IMR-90 (cell line): ENCODE measurements around the gene CCDC185. TPM values are rescaled to one million over a fixed set of nuclear protein-coding genes. Genes with fewer than 3 reads are reported as not detected.
A peak's percentile ranks its signal among the peaks of the same experiment; 100 is the strongest.

Source experiments
- ATAC-seq: fragments of 200-7000 bp; cut with Tn5 transposase; 2 replicates; pipeline ENCODE4 v1.9.1; 2020; ENCODE audit warnings: low read depth, mild to moderate bottlenecking, moderate library complexity
- BruUV-seq: library from RNA; stranded (reverse); fragments of 400-500 nt; replicated peaks from 2 replicates; lab custom pipeline; 2021; lab: Mats Ljungman, UMichigan
- CTCF ChIA-PET: fragments of 300-600 bp; formaldehyde crosslinking; extraction: SDS; loops from one replicate; lab custom pipeline; 2021; ENCODE audit warnings: antibody characterized with exemption; lab: Yijun Ruan, JAX
- POLR2A ChIA-PET: fragments of 300-600 bp; sonication (Branson Sonifier 250); formaldehyde crosslinking; loops from one replicate; lab custom pipeline; 2022; ENCODE audit warnings: antibody characterized with exemption; ENCODE audit not compliant: unreplicated experiment; lab: Charles Lee
- DNase-seq: peaks from one replicate; pipeline ENCODE4 v3.0.0; 2013
- H2AFZ ChIP-seq: replicated peaks from 2 replicates; pipeline ENCODE3; 2013; ENCODE audit warnings: low read length, mild to moderate bottlenecking; ENCODE audit not compliant: poor library complexity
- H2AK5ac ChIP-seq: 2 replicates; pipeline ENCODE4 v1.6.1; 2013; ENCODE audit warnings: low read depth, low read length, inconsistent platforms
- H2AK9ac ChIP-seq: replicated peaks from 2 replicates; pipeline ENCODE3; 2013; ENCODE audit warnings: mild to moderate bottlenecking, low read depth, low read length, moderate library complexity; ENCODE audit not compliant: poor library complexity
- H2BK120ac ChIP-seq: 2 replicates; pipeline ENCODE4 v1.6.1; 2013; ENCODE audit warnings: low read depth, low read length, inconsistent platforms
- H2BK15ac ChIP-seq: 3 replicates; pipeline ENCODE4 v1.6.1; 2013; ENCODE audit warnings: low read depth, low read length, inconsistent platforms
- H2BK20ac ChIP-seq: 2 replicates; pipeline ENCODE4 v1.6.1; 2013; ENCODE audit warnings: low read depth, mild to moderate bottlenecking, inconsistent platforms, low read length, moderate library complexity
- H2BK5ac ChIP-seq: 2 replicates; pipeline ENCODE4 v1.6.1; 2013; ENCODE audit warnings: mild to moderate bottlenecking, low read depth, low read length, inconsistent platforms; ENCODE audit not compliant: poor library complexity, severe bottlenecking
- H3K14ac ChIP-seq: replicated peaks from 2 replicates; pipeline ENCODE4 v1.6.1; 2013; ENCODE audit warnings: low read depth, low read length, inconsistent platforms
- H3K18ac ChIP-seq: 2 replicates; pipeline ENCODE4 v1.6.1; 2013; ENCODE audit warnings: low read depth, low read length, control low read depth
- H3K23ac ChIP-seq: 2 replicates; pipeline ENCODE4 v1.6.1; 2013; ENCODE audit warnings: low read depth, low read length, inconsistent platforms
- H3K27ac ChIP-seq: 2 replicates; pipeline ENCODE4 v1.5.1; 2013; ENCODE audit warnings: mild to moderate bottlenecking, control low read depth, low read length; ENCODE audit not compliant: insufficient read depth
- H3K27me3 ChIP-seq: 2 replicates; pipeline ENCODE4 v1.6.1; 2013; ENCODE audit warnings: low read length; ENCODE audit not compliant: control insufficient read depth, insufficient read depth
- H3K36me3 ChIP-seq: 2 replicates; pipeline ENCODE4 v1.6.1; 2013; ENCODE audit warnings: low read length, mixed read lengths; ENCODE audit not compliant: control insufficient read depth, insufficient read depth
- H3K4ac ChIP-seq: 2 replicates; pipeline ENCODE4 v1.6.1; 2013; ENCODE audit warnings: low read depth, low read length, inconsistent platforms
- H3K4me1 ChIP-seq: 2 replicates; pipeline ENCODE4 v1.6.1; 2013; ENCODE audit warnings: low read length, mixed read lengths; ENCODE audit not compliant: control insufficient read depth, insufficient read depth
- H3K4me2 ChIP-seq: 2 replicates; pipeline ENCODE4 v1.6.1; 2013; ENCODE audit warnings: low read depth, mild to moderate bottlenecking, control low read depth, low read length, moderate library complexity
- H3K4me3 ChIP-seq: 2 replicates; pipeline ENCODE4 v1.5.1; 2013; ENCODE audit warnings: low read depth, mild to moderate bottlenecking, control low read depth, low read length, moderate library complexity; ENCODE audit not compliant: insufficient read depth
- H3K56ac ChIP-seq: 2 replicates; pipeline ENCODE4 v1.6.1; 2013; ENCODE audit warnings: low read length, inconsistent platforms; ENCODE audit not compliant: insufficient read depth; ENCODE audit errors: extremely low read depth
- H3K79me1 ChIP-seq, 2 experiments: 2 replicates each; pipeline ENCODE4 v1.6.1; 2013; ENCODE audit warnings: low read length in 2 of 2, inconsistent platforms in 1 of 2, low read depth in 1 of 2
- H3K9ac ChIP-seq: 2 replicates; pipeline ENCODE4 v1.6.1; 2013; ENCODE audit warnings: low read depth, low read length, control low read depth
- H3K9me1 ChIP-seq: 2 replicates; pipeline ENCODE4 v1.6.1; 2013; ENCODE audit warnings: low read length, inconsistent platforms; ENCODE audit not compliant: insufficient read depth
- H3K9me3 ChIP-seq: 2 replicates; pipeline ENCODE4 v1.6.1; 2013; ENCODE audit warnings: low read length; ENCODE audit not compliant: control insufficient read depth, insufficient read depth
- H4K20me1 ChIP-seq: 2 replicates; pipeline ENCODE4 v1.6.1; 2013; ENCODE audit warnings: low read length, inconsistent platforms; ENCODE audit not compliant: insufficient read depth
- H4K5ac ChIP-seq: 2 replicates; pipeline ENCODE4 v1.6.1; 2013; ENCODE audit warnings: mild to moderate bottlenecking, low read depth, low read length, control low read depth
- H4K8ac ChIP-seq, 2 experiments: 2 replicates each; pipeline ENCODE4 v1.6.1; 2013; ENCODE audit warnings: low read depth in 2 of 2, low read length in 2 of 2, control low read depth in 1 of 2, inconsistent platforms in 1 of 2
- H4K91ac ChIP-seq: 2 replicates; pipeline ENCODE4 v1.6.1; 2013; ENCODE audit warnings: low read depth, low read length, inconsistent platforms; ENCODE audit not compliant: insufficient read depth
- BHLHE40 ChIP-seq: fragments of 150-350 bp; IDR thresholded peaks from 2 replicates; pipeline ENCODE4 v1.6.1; 2016; ENCODE audit warnings: mild to moderate bottlenecking, low read depth, low read length
- CEBPB ChIP-seq: IDR thresholded peaks from 2 replicates; pipeline ENCODE4 v1.6.1; 2012; ENCODE audit warnings: low read depth, low read length, improper control_type of control experiment
- CHD1 ChIP-seq: IDR thresholded peaks from 2 replicates; pipeline ENCODE4 v1.6.1; 2012; ENCODE audit warnings: low read depth, low read length, improper control_type of control experiment
- CTCF ChIP-seq: conservative IDR thresholded peaks from 2 replicates; pipeline ENCODE4 v1.5.1; 2012; ENCODE audit warnings: mild to moderate bottlenecking, low read depth, low read length, improper control_type of control experiment
- ELK1 ChIP-seq: fragments of 150-350 bp; IDR thresholded peaks from 2 replicates; pipeline ENCODE4 v1.6.1; 2016; ENCODE audit warnings: low read depth, mild to moderate bottlenecking, low read length, moderate library complexity, borderline replicate concordance
- FOS ChIP-seq: fragments of 150-350 bp; IDR thresholded peaks from 2 replicates; pipeline ENCODE4 v1.6.1; 2016; ENCODE audit warnings: low read depth, low read length
- MAFK ChIP-seq: IDR thresholded peaks from 2 replicates; pipeline ENCODE4 v1.6.1; 2012; ENCODE audit warnings: low read depth, low read length, improper control_type of control experiment
- MAZ ChIP-seq: IDR thresholded peaks from 2 replicates; pipeline ENCODE4 v1.6.1; 2012; ENCODE audit warnings: low read depth, mild to moderate bottlenecking, low read length, improper control_type of control experiment, moderate library complexity, borderline replicate concordance
- MXI1 ChIP-seq: IDR thresholded peaks from 2 replicates; pipeline ENCODE4 v1.6.1; 2012; ENCODE audit warnings: low read depth, mild to moderate bottlenecking, low read length, moderate library complexity, borderline replicate concordance
- NFE2L2 ChIP-seq: fragments of 150-350 bp; IDR thresholded peaks from 2 replicates; pipeline ENCODE4 v1.6.1; 2016; ENCODE audit warnings: low read depth, mild to moderate bottlenecking, low read length
- POLR2A ChIP-seq: IDR thresholded peaks from 2 replicates; pipeline ENCODE4 v1.6.1; 2012; ENCODE audit warnings: mild to moderate bottlenecking, low read depth, low read length
- RAD21 ChIP-seq: IDR thresholded peaks from 2 replicates; pipeline ENCODE4 v1.6.1; 2012; ENCODE audit warnings: low read length, improper control_type of control experiment
- RCOR1 ChIP-seq: IDR thresholded peaks from 2 replicates; pipeline ENCODE4 v1.6.1; 2012; ENCODE audit warnings: mild to moderate bottlenecking, low read length, improper control_type of control experiment; ENCODE audit not compliant: insufficient replicate concordance
- RFX5 ChIP-seq: IDR thresholded peaks from 2 replicates; pipeline ENCODE4 v1.8.0; 2012; ENCODE audit warnings: low read depth, mild to moderate bottlenecking, low read length, moderate library complexity
- SMC3 ChIP-seq: fragments of 150-350 bp; IDR thresholded peaks from 2 replicates; pipeline ENCODE4 v1.6.1; 2016; ENCODE audit warnings: low read depth, mild to moderate bottlenecking, antibody characterized with exemption, low read length, moderate library complexity
- USF2 ChIP-seq: fragments of 150-350 bp; IDR thresholded peaks from 2 replicates; pipeline ENCODE4 v1.6.1; 2017; ENCODE audit warnings: mild to moderate bottlenecking, antibody characterized with exemption, low read length, low read depth
- WGBS, 2 experiments: methylation state at CpG; one replicate each; pipeline versions ENCODE4 v1.1.5 to v1.1.7; 2013; ENCODE audit warnings: missing lambda C conversion rate in 2 of 2; ENCODE audit not compliant: insufficient read length in 1 of 2; ENCODE audit errors: extremely low coverage in 2 of 2; 5-methylcytosine and 5-hydroxymethylcytosine counted together
- dilution Hi-C: fragments of 300-500 bp; cut with HindIII; formaldehyde crosslinking; loops from one replicate; pipeline ENCODE4 v1.14.3; 2018; ENCODE audit warnings: low sequenced_read_pairs; ENCODE audit not compliant: unreplicated experiment
- in situ Hi-C: fragments of 300-500 bp; cut with MboI; formaldehyde crosslinking; loops from 3 replicates; pipeline ENCODE4 v1.14.3; 2019; ENCODE audit warnings: low sequenced_read_pairs, inconsistent platforms, mixed read lengths
- intact Hi-C: fragments of 100-400 bp; cut with micrococcal nuclease; formaldehyde crosslinking; loops from 2 replicates; pipeline ENCODE4 v1.10.0; 2022
- polyA plus RNA-seq, 3 experiments: library from polyadenylated mRNA; depleted of rRNA; stranded (reverse); fragments of >200 nt; gene quantifications; 2 replicates each; pipeline ENCODE4 v1.2.3, GENCODE V29; 2012; ENCODE audit warnings: low replicate concordance in 1 of 3
- total RNA-seq: library from RNA; depleted of rRNA; stranded (reverse); fragments of >200 nt; gene quantifications from 2 replicates; pipeline ENCODE4 v1.2.3, GENCODE V29; 2012

CCDC185 gene
- total and polyA plus RNA-seq, 2 of the 4 experiments (the other 2 are of a cell fraction), result not detected

GRCh38 chr1:223429313-223429731 is 36.1 kb downstream of the CCDC185 start:
- Histone ChIP-seq H3K79me1 (no peaks in the 10 kb centered on the region), H3K36me3 (no peaks in the 10 kb centered on the region), H3K4me1 (no peaks in the 10 kb centered on the region; the same call in 1 of the 2 replicates), H3K18ac (no peak overlapping the region), H3K4ac (no peak overlapping the region), H3K23ac (no peak overlapping the region), H4K91ac (no peak overlapping the region), H3K56ac (no peak overlapping the region), H4K8ac (no peak overlapping the region), H2AFZ (no peak overlapping the region), H3K14ac (no peak overlapping the region), H3K9me3 (peaks cover 2% of the 10 kb centered on the region; the same call in 1 of the 2 replicates), H2BK20ac (no peak overlapping the region), H2BK5ac (no peak overlapping the region), H2BK15ac (no peak overlapping the region), H3K9ac (no peak overlapping the region), H3K4me2 (no peak overlapping the region), H3K9me1 (no peaks in the 10 kb centered on the region), H4K20me1 (no peaks in the 10 kb centered on the region), H4K5ac (no peak overlapping the region), H3K4me3 (no peak overlapping the region), H2AK9ac (no peak overlapping the region), H2BK120ac (no peak overlapping the region), H2AK5ac (no peak overlapping the region), H3K27ac (no peak overlapping the region), H3K27me3 (peaks cover 11% of the 10 kb centered on the region)
- ChIA-PET POLR2A (interaction anchor here (0.5 kb wide), 1 partner anchor 42 kb away, joined by 3 read pairs; no protein-coding TSS in a partner anchor), CTCF (no interaction called here)
- intact Hi-C loops, result no loop called here
- 40% methylated on average over 1 of the region's 2 CpGs; no CpG with 5 or more reads in 1 of the 2 experiments for WGBS, 2 experiments
- DNase-seq (peak; percentile 40), ATAC-seq (peak; percentile 35; the same call in 1 of the 2 replicates)
- BruUV-seq, result no TSS peak
- dilution Hi-C loops, result no loop called here
- in situ Hi-C loops, result no loop called here
- no peak for TF ChIP-seq ELK1
- no peak for TF ChIP-seq BHLHE40
- no peak for TF ChIP-seq RCOR1
- TF ChIP-seq RFX5, result no peak
- no peak for TF ChIP-seq POLR2A
- TF ChIP-seq RAD21, result no peak
- TF ChIP-seq SMC3, result no peak
- TF ChIP-seq MAFK, result no peak
- no peak for TF ChIP-seq CTCF
- TF ChIP-seq MXI1, result no peak
- TF ChIP-seq CHD1, result no peak
- no peak for TF ChIP-seq FOS
- no peak for TF ChIP-seq USF2
- no peak for TF ChIP-seq CEBPB
- no peak for TF ChIP-seq NFE2L2
- TF ChIP-seq MAZ, result no peak
